CD8-positive, alpha-beta memory T cell (primary cell): Measurements from ENCODE around the gene PRKCZ. TPM values are rescaled to one million over a fixed set of nuclear protein-coding genes. Genes with fewer than 3 reads are reported as not detected.
A peak's percentile ranks its signal among the peaks of the same experiment; 100 is the strongest.

Experiments
- CTCF ChIA-PET: fragments of 350-600 bp; sonication (Branson Sonifier 250); formaldehyde crosslinking; loops from one replicate; lab custom pipeline; 2021; ENCODE audit warnings: antibody characterized with exemption; lab: Charles Lee
- POLR2A ChIA-PET: fragments of 350-600 bp; sonication (Branson Sonifier 250); formaldehyde crosslinking; loops from one replicate; lab custom pipeline; 2021; ENCODE audit warnings: antibody characterized with exemption; lab: Charles Lee
- DNase-seq, 5 donors: peaks; one replicate each; pipeline versions ENCODE4 v3.0.0 to v3.0.0-alpha.2; 2020 to 2022; ENCODE audit warnings: mixed read lengths in 1 of 5
- H3K27ac ChIP-seq: one replicate; pipeline ENCODE4 v1.7.0; 2013; ENCODE audit warnings: low read depth, mild to moderate bottlenecking, low read length, moderate library complexity
- H3K27me3 ChIP-seq: 2 replicates; pipeline ENCODE4 v1.7.0; 2013; ENCODE audit warnings: low read length, mild to moderate bottlenecking; ENCODE audit not compliant: insufficient read depth, poor library complexity, severe bottlenecking
- H3K36me3 ChIP-seq: 2 replicates; pipeline ENCODE4 v1.7.0; 2013; ENCODE audit warnings: mild to moderate bottlenecking, low read length, moderate library complexity; ENCODE audit not compliant: insufficient read depth
- H3K4me1 ChIP-seq: 2 replicates; pipeline ENCODE4 v1.7.0; 2013; ENCODE audit warnings: mild to moderate bottlenecking, low read length, moderate library complexity; ENCODE audit not compliant: insufficient read depth
- H3K4me3 ChIP-seq: 2 replicates; pipeline ENCODE4 v1.7.0; 2013; ENCODE audit warnings: mild to moderate bottlenecking, low read length
- H3K9me3 ChIP-seq: 2 replicates; pipeline ENCODE4 v1.7.0; 2013; ENCODE audit warnings: mild to moderate bottlenecking, low read length
- H3K27ac Mint-ChIP-seq, 8 donors: one replicate each; pipeline ENCODE4 v1.8.0; 2020 to 2021; ENCODE audit warnings: mixed read lengths in 8 of 8, mild to moderate bottlenecking in 6 of 8, inconsistent platforms in 3 of 8, moderate library complexity in 3 of 8
- H3K27me3 Mint-ChIP-seq, 2 donors: one replicate each; pipeline ENCODE4 v1.8.0; 2020 to 2021; ENCODE audit warnings: mixed read lengths in 2 of 2, mild to moderate bottlenecking in 1 of 2, moderate library complexity in 1 of 2
- H3K36me3 Mint-ChIP-seq, 3 donors: one replicate each; pipeline ENCODE4 v1.8.0; 2020 to 2021; ENCODE audit warnings: mixed read lengths in 3 of 3, inconsistent platforms in 1 of 3, mild to moderate bottlenecking in 1 of 3
- H3K4me1 Mint-ChIP-seq, 3 donors: one replicate each; pipeline ENCODE4 v1.8.0; 2020 to 2021; ENCODE audit warnings: mixed read lengths in 3 of 3, inconsistent platforms in 1 of 3, mild to moderate bottlenecking in 1 of 3
- H3K4me3 Mint-ChIP-seq, 7 donors: one replicate each; pipeline ENCODE4 v1.8.0; 2020 to 2021; ENCODE audit warnings: mixed read lengths in 7 of 7, mild to moderate bottlenecking in 6 of 7, moderate library complexity in 4 of 7, inconsistent platforms in 2 of 7
- H3K9me3 Mint-ChIP-seq, 5 donors: one replicate each; pipeline ENCODE4 v1.8.0; 2020 to 2022; ENCODE audit warnings: mixed read lengths in 5 of 5, mild to moderate bottlenecking in 3 of 5, moderate library complexity in 2 of 5, inconsistent platforms in 1 of 5
- polyA plus RNA-seq: library from polyadenylated mRNA; unstranded; fragments of 300-500 nt; fragmentation: Illumina TruSeq; gene quantifications from one replicate; pipeline ENCODE4 v1.2.3, GENCODE V29; 2021
- total RNA-seq, 2 experiments: library from RNA; stranded (reverse); gene quantifications; one replicate each; pipeline ENCODE4 v1.2.3, GENCODE V29; 2021

The PRKCZ gene
- total and polyA plus RNA-seq, 3 experiments from 2014 or later: 13.8 to 17.4 (median 15.4) TPM

DNA sequence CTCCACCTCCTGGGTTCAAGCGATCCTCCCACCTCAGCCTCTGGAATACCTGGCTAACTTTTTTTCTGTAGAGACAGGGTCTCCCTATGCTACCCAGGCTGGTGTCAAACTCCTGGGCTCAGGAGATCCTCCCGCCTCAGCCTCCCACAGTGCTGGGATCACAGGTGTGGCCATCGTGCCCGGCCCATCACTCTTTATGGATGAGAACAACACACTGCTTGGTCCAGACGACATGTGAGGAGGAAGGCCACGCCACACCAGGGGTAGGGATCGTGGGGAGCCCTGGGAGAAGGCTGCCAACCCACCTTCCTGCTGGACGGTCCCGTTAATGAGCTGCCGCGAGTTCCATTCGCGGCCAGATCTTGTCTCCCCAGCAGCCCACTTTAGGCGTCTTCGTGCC lies 36.0 kb upstream of the PRKCZ start:
- Mint-ChIP-seq H3K9me3 (peaks cover 0 to 2% (median 0%) of the 10 kb centered on the region in 5 donors), H3K4me1 (peaks cover 6 to 12% (median 8%) of the 10 kb centered on the region in 3 donors), H3K36me3 (no peaks in the 10 kb centered on the region), H3K27me3 (peaks cover 38 to 41% of the 10 kb centered on the region in 2 donors), H3K4me3 (no peak overlapping the region), H3K27ac (no peak overlapping the region)
- H3K4me3 ChIP-seq: no peak overlapping the region
- H3K27ac ChIP-seq: no peak overlapping the region
- no peak for DNase-seq
- ChIA-PET POLR2A (no interaction called here), CTCF (no interaction called here)
- H3K27me3 ChIP-seq: peaks cover 9% of the 10 kb centered on the region
- no peaks in the 10 kb centered on the region for H3K36me3 ChIP-seq
- no peaks in the 10 kb centered on the region for H3K9me3 ChIP-seq
- no peaks in the 10 kb centered on the region for H3K4me1 ChIP-seq

DNA sequence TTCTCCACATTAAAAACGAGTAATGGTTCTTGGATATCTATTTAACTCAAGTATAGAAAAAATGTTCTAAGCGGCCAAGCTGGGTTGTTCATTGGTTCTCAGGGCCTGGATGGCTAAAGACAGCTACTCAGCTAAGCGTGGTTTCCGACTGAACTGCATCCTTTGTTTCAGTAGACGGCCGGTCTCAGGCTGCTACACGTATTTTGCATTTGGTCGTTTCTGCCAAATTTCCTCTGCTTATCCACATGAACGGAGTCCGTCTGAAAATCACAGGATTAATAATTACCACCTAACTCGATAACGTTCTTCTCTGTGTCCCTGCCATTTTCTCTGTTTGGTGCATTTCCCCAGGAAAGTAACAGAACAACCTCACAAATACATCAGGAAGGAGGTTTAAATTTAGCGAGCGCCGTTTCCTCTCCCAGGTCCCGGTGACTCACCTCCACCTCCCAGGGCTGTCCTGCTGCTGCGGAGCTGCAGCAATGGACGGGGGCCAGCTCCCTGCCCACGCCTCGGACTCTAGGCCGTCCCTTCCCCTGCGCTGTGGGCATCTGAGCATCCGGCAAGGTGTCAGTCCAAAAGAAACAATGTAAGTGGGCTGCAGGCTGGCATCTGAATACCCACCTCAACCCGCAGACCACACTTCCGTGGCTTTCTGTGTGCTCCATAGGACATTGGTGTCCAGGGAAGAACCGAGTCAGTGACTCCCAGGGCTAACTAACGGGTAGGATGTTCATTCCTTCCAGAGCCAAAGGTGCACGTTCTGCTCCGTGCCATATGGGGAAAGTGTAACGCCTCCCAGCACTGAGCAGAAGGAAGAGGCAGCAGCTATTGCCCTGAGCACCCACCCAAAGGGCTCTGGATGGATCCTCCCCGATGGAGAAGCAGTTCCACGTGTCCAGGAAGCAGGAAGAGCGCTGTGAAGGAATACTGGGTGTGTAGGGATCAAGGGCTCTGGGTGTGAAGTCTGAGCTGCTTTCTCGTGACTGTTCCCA lies 35.2 kb upstream of the PRKCZ start:
- Mint-ChIP-seq H3K9me3 (peaks cover 0 to 2% (median 0%) of the 10 kb centered on the region in 5 donors), H3K4me1 (peaks cover 6 to 12% (median 8%) of the 10 kb centered on the region in 3 donors), H3K27ac (no peak overlapping the region), H3K27me3 (peaks cover 37 to 44% of the 10 kb centered on the region in 2 donors), H3K36me3 (no peaks in the 10 kb centered on the region), H3K4me3 (no peak overlapping the region)
- no peak overlapping the region for H3K4me3 ChIP-seq
- H3K4me1 ChIP-seq: peaks cover 3% of the 10 kb centered on the region
- H3K36me3 ChIP-seq: no peaks in the 10 kb centered on the region
- H3K27ac ChIP-seq: no peak overlapping the region
- peaks cover 13% of the 10 kb centered on the region for H3K27me3 ChIP-seq
- CTCF ChIA-PET: no interaction called here
- H3K9me3 ChIP-seq: no peaks in the 10 kb centered on the region
- POLR2A ChIA-PET: no interaction called here
- DNase-seq: no peak

DNA sequence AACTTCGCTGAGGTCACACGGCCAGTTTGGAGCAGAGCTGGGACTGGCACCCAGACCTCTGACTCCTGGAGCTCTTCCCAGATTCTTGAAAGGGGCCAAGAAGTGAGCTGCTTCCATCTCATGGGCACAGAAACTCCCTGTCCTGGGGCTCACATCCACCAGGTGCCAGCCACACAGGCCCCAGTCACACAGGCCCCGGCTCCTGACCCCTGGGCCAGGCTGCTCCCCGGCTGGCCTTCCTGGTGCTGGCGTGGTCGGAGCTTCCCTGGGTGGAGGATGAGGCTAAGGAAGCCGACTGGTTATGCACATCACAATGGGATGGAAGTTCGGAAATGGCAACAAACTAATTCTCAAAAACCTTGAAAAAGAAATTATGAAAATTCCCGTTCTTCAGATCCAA lies 34.1 kb upstream of the PRKCZ start:
- ChIA-PET POLR2A (no interaction called here), CTCF (no interaction called here)
- H3K4me3 ChIP-seq: no peak overlapping the region
- H3K9me3 ChIP-seq: no peaks in the 10 kb centered on the region
- DNase-seq: no peak
- H3K36me3 ChIP-seq: no peaks in the 10 kb centered on the region
- H3K36me3 Mint-ChIP-seq: no peaks in the 10 kb centered on the region
- H3K4me1 ChIP-seq: peaks cover 6% of the 10 kb centered on the region
- H3K27ac ChIP-seq: no peak overlapping the region
- H3K4me3 Mint-ChIP-seq: peak overlapping the region in 1 of 7 donors; percentile 50
- H3K4me1 Mint-ChIP-seq: peaks cover 6 to 12% (median 8%) of the 10 kb centered on the region in 3 donors
- H3K27ac Mint-ChIP-seq: no peak overlapping the region
- peaks cover 24% of the 10 kb centered on the region for H3K27me3 ChIP-seq
- peaks cover 47 to 55% of the 10 kb centered on the region in 2 donors for H3K27me3 Mint-ChIP-seq
- H3K9me3 Mint-ChIP-seq: peaks cover 0 to 2% (median 0%) of the 10 kb centered on the region in 5 donors

- ChIA-PET CTCF (no interaction called here), POLR2A (no interaction called here)
- no peak for DNase-seq
- Mint-ChIP-seq H3K4me1 (peaks cover 6 to 12% (median 8%) of the 10 kb centered on the region in 3 donors), H3K27ac (peak overlapping the region in 1 of 8 donors; percentile 11), H3K27me3 (peaks cover 47 to 77% of the 10 kb centered on the region in 2 donors), H3K36me3 (no peaks in the 10 kb centered on the region), H3K9me3 (peaks cover 0 to 2% (median 0%) of the 10 kb centered on the region in 5 donors), H3K4me3 (peak overlapping the region in 6 of 7 donors; percentile 63 to 82 (median 74))
- Histone ChIP-seq H3K36me3 (no peaks in the 10 kb centered on the region), H3K9me3 (no peaks in the 10 kb centered on the region), H3K27me3 (peaks cover 26% of the 10 kb centered on the region), H3K27ac (no peak overlapping the region), H3K4me1 (peaks cover 6% of the 10 kb centered on the region), H3K4me3 (no peak overlapping the region)
These were observed 31.7 kb upstream of the PRKCZ start for GRCh38 chr1:2018217-2019171.

DNA sequence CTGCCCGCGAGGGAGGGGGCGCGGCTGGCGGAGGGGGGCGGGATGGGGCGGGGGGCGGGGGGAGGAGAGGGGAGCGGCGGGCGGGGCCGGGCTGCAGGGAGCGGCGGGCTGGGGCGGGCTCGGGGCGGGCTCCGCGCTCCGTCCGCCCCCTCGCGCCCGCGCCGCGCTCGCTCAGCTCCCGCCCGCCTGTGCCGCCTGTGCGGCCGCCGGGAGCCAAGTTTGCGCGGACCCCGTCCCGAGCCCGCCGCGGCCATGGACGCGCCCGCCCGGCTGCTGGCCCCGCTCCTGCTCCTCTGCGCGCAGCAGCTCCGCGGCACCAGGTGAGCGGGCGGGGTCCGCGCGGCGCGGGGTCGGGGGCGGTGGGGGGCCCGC lies 31.1 kb upstream of the PRKCZ start, which contains the start of gene GABRD:
Gene GABRD (plus strand): TSS at position 174 of the 372 bp plus-strand sequence. CDS start 79 bp downstream, at position 253.
- POLR2A ChIA-PET: no interaction called here
- no peak within 1 kb of the TSS for H3K27ac ChIP-seq
- DNase-seq: no peak
- Mint-ChIP-seq H3K4me1 (peaks cover 6 to 12% (median 8%) of the 10 kb centered on the region in 3 donors), H3K27me3 (peaks cover 47 to 83% of the 10 kb centered on the region in 2 donors), H3K9me3 (peaks cover 0 to 2% (median 0%) of the 10 kb centered on the region in 5 donors), H3K4me3 (peak within 1 kb of the TSS in 6 of 7 donors; percentile 56 to 82 (median 74)), H3K27ac (peak within 1 kb of the TSS in 1 of 8 donors; percentile 11), H3K36me3 (no peaks in the 10 kb centered on the region)
- H3K36me3 ChIP-seq: no peaks in the 10 kb centered on the region
- CTCF ChIA-PET: no interaction called here
- H3K4me1 ChIP-seq: peaks cover 6% of the 10 kb centered on the region
- H3K27me3 ChIP-seq: peaks cover 26% of the 10 kb centered on the region
- no peak within 1 kb of the TSS for H3K4me3 ChIP-seq
- H3K9me3 ChIP-seq: no peaks in the 10 kb centered on the region

- POLR2A ChIA-PET: no interaction called here
- H3K27ac Mint-ChIP-seq: no peak overlapping the region
- CTCF ChIA-PET: no interaction called here
- H3K4me3 Mint-ChIP-seq: peak overlapping the region in 1 of 7 donors; percentile 19
- Histone ChIP-seq H3K36me3 (no peaks in the 10 kb centered on the region), H3K9me3 (no peaks in the 10 kb centered on the region), H3K4me3 (no peak overlapping the region), H3K4me1 (peaks cover 6% of the 10 kb centered on the region), H3K27ac (no peak overlapping the region), H3K27me3 (peaks cover 26% of the 10 kb centered on the region)
- no peaks in the 10 kb centered on the region for H3K36me3 Mint-ChIP-seq
- peaks cover 6 to 12% (median 8%) of the 10 kb centered on the region in 3 donors for H3K4me1 Mint-ChIP-seq
- no peak for DNase-seq
- H3K27me3 Mint-ChIP-seq: peaks cover 46 to 79% of the 10 kb centered on the region in 2 donors
- peaks cover 0 to 2% (median 0%) of the 10 kb centered on the region in 5 donors for H3K9me3 Mint-ChIP-seq
These were observed 30.5 kb upstream of the PRKCZ start for GRCh38 chr1:2019571-2020309.

DNA sequence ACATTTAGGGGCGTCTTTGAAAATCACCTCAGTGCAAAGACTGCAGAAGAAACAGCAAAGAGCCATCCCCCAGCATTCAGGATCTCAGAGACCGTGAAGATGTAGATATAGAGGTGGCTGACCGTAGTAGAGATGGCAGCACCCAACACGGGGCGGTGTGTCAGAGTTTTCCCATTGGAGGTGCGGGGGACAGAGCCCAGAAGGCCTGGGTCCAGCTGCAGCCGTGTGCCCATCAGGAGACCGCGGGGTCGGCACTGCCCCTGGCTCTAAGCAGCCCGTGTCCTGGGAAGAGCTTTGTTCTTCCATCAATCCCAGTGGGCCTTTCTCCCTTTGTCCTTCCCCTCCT lies 29.9 kb upstream of the PRKCZ start:
- Mint-ChIP-seq H3K4me1 (peaks cover 6 to 12% (median 8%) of the 10 kb centered on the region in 3 donors), H3K36me3 (no peaks in the 10 kb centered on the region), H3K27me3 (peaks cover 42 to 73% of the 10 kb centered on the region in 2 donors), H3K4me3 (peak overlapping the region in 1 of 7 donors; percentile 19), H3K27ac (no peak overlapping the region), H3K9me3 (peaks cover 0 to 2% (median 0%) of the 10 kb centered on the region in 5 donors)
- H3K36me3 ChIP-seq: no peaks in the 10 kb centered on the region
- H3K9me3 ChIP-seq: no peaks in the 10 kb centered on the region
- no peak overlapping the region for H3K4me3 ChIP-seq
- H3K4me1 ChIP-seq: peaks cover 6% of the 10 kb centered on the region
- POLR2A ChIA-PET: no interaction called here
- CTCF ChIA-PET: no interaction called here
- no peak overlapping the region for H3K27ac ChIP-seq
- no peak for DNase-seq
- peaks cover 25% of the 10 kb centered on the region for H3K27me3 ChIP-seq
